HCEC 1CT (cell line): Measurements from ENCODE around the gene AP4E1.
"Not testable (repeated sequence)": the region's sequence is repeated elsewhere in the genome, so short reads cannot be mapped to it uniquely, and the experiment has no call there.

ENCODE experiments used
- DNase-seq: peaks from one replicate; pipeline ENCODE4 v3.0.0-alpha.2; 2017

AP4E1 gene

DNA sequence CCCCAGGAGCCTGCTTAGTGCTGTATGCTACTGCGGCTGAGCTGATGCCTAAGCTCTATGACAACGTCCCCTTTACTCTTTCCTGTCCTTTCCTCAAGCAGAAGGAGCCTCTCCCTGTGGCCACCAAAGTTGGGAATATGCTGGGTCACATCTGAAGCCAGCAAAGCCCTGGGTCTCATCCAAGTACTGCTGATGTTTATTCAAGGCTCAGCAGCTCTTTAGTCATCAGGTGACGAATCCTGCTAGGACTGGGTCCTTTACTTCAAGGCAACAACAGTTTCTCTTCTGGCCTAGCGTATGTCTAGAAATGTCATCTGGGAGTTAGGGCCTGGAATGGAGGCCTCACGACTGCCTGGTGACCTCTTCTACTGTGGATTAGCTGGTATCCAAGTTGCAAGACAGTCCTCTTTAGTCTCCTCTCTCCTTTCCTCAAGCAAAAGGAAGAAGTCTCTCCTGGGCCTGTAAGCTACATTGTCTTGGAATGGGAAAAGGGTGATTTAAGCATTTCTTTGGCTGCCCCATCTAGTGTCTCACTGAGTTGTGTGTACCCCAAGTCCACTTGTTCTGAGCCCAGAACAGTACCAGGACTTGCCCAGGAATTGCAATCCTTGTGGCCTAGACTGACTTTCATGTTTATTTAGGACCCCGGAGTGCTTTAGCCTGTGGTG is 122.3 kb downstream of the AP4E1 start:
- peak; percentile 86 for DNase-seq

DNA sequence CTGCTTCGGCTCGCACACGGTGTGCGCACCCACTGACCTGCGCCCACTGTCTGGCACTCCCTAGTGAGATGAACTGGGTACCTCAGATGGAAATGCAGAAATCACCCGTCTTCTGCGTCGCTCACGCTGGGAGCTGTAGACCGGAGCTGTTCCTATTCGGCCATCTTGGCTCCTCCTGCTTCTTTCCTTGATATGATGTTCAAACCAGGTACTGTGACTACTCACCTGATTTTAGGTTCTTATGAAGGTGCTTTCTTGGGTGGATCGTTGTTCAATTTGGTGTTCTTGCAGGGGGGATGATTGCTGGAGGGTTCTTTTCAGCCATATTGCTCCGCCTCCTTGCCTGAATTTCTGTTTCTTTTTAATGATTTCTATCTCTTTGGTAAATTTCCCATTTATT is 129.0 kb downstream of the AP4E1 start:
- not testable (repeated sequence) for DNase-seq

DNA sequence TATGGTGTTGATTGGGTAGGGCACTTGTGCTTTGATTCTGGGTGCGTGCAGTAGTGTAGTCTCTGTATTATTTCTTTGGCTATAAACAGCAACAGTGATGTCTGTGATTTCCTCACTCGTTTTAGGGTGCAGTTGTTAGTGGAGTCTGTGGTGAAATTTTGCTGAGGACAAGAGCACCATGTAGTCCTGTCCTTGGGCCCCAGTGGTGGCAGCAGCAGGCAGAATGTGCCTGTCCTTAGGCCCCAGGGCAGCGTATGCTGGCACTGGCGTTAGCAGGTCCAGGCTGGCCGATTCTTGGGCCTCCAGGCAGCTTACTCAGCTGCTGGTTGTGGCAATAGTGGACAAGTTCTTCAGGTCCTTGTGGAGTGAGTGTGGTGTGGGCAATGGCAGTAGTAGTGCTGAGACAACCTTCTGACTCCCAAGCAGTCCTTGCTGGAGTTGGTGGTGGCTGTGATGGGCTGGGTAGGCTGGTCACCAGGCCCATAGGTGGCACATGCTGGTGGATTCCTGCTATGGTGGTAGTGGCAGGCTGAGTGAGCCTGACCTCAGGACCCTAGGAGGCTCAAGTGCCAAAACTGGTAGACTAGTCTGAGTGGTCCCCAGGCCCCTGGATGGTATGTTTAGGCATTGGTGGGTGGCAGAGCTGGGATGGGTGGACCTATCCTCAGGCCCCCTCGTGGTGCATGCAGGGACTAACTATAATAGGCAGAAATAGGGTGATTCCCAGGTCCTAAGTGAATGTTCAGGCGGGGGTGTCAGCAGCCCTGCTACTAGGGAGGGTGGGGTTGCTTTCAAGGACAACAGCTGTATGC is 129.9 kb downstream of the AP4E1 start:
- DNase-seq = no peak

DNA sequence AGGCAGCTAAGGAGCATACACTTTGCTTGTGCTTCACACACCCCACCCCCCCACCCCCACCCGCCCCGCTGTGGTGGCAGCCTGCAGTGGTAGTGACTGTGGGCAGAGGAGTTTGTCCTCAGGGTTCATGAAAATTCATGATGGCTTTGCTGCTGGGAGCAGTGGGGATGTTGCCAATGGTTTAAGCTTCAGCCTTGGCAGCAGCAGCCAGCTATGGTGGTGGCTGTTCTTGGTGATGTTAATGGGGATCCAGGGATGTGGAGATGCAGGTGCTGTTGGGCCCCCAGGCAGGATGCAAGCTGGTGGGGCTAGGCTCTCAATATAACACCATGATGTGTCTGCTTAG is 130.5 kb downstream of the AP4E1 start:
- DNase-seq = no peak

DNA sequence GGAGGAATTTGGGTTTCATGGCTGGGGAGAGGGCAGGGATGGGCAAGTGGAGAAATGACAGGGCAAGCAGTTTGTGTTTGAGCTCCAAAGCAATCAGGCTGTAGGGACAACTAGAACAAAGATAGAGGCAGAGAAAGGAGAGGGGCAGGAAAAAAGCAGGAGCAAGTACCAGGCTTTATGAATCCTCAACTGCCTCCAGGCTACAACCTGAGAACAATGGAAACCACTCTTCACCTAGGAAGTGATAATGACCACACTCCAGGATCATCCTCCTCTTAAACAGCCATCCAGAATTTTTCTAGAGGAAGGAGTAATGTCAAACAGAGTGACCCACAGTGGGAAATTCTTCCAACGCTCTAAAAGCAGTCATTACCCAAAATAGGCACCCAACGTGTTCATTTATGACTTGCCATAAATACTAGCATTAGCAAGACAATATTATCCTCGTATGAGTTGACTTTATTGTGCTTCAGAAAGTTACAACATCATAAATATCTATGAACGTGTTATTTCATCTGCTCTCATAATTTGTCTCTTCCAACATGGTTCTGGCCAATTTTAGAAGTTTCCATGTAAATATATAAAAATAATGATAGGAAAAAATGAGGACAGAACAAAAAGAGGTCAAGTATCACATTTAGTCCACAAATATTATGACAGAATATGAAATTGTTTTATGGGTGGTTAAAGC is 135.7 kb downstream of the AP4E1 start:
- DNase-seq = no peak

DNA sequence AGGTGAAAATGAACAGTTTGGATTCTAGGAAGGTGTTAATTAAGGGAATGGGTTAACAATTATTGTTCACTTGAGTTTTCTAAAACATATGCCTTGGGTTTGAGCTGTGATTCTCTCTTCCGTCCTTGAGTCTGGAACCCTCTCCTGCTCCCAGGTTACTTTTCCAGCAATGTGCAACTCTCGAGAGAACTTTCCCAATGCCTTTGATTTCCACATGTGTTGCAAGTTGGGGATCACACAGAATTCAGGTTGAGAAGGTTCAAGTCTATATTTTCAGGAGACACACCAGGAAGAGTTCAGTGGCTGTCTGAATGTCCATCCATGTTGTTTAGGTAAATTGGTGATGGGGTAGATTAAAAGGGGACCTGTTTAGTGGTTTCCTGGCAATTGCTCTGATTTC is 137.5 kb downstream of the AP4E1 start:
- no peak for DNase-seq

DNA sequence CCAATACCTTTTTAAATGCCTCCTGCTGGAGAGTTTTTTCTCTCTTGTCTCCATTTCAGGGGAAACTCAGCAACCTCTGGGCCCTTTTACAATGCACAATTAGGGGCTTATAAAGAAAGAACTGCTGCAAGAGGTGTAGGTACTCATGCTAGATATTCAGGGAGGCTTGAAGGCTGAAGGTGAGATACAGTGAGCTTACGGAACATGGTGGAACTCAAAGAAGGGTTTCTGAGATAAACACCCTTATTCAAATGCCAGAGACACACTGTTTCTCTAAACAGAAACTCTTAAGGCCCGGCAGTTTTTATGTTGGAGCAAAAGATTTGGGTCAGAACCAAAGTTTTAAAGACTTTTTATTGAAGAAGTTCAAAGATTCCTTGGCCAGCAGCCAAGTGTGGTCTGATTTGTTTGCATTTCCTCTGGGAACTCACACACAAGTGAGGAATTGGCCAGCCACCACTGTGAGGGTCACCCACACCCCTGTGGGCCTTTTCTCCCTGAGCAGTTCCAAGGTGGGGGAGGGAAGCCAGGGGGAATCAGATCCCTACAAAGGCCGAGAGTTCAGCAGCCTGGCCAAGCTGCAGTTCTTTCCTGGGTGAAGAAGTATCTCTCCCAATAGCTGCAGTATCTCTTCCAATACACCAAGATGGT is 138.4 kb downstream of the AP4E1 start:
- no peak for DNase-seq

DNA sequence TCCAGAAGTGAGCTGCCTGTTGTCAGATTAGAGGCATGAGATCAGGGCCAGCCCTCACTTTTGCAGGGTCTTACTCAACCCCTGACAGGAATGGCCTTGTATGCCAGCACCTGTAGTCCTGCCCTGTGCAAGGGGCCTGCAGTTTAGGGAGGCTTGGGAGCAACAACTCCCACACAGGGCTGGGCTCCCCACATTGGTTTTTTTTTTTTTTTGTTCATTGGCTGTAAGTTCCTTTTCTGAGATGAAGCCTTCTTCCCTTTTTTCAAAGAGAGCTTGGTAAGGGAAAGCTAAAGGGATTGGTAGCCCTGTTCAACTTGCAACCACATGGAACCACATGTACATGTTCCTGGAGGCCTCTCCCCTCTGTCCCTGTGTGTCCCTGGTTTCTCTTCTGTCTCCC is 139.8 kb downstream of the AP4E1 start:
- no peak for DNase-seq

DNA sequence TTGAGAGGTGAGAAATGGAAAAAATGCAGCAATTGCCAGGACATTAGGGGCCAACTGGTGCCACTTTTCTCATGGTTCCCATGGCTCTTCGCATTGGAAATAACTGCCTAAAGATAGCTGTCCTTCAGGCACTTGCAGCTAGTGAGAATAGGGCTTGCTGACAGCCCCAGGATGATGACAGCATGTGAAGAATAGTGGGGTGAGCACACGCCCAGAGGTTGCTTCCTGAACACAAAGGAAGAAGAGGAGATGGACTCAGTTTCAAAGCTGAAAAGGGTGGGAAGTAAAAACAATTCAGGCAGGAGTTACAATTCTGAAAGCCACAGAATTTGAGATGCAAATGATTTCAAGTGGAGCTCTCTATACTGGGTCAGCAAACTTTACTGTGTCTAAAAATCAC is 140.6 kb downstream of the AP4E1 start:
- no peak for DNase-seq

DNA sequence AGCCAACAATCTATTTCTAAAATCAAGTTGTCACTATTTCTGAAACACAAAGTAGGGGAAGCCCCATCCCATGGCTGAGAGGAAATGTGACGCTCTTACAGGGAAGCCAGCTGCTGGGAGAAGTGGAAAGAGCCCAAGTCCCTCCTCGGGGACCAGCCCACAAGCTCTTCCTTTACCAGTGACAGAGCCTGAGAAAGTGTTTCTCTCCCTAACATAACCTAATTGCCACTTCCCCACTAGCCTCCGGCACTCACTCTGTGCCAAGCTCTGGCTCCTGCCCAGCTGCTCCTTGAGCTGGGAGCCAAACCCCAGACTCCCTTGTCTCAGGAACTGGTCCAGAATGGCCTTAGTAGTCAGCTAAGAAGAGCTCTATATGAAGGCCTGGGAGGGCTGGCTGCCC is 143.3 kb downstream of the AP4E1 start:
- no peak for DNase-seq

DNA sequence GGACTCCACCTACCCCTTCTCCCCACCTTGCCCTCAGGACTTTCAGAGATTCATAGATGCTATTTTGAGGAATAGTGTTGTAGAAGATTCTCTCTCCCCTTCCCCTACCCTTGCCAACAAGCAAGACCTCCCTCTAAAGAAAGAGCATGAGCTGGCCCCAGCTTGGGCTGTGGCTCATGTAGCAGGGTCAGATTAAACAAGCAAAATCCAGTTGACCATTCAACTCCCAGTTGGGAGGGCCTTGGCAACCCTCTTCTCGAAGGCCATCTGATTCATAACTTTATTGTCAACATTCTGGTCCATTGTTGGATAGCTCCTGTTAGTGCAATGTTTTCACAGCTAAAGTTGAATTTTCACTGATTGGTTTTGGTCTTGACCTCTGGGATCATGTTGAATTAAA is 145.1 kb downstream of the AP4E1 start:
- no peak for DNase-seq

DNA sequence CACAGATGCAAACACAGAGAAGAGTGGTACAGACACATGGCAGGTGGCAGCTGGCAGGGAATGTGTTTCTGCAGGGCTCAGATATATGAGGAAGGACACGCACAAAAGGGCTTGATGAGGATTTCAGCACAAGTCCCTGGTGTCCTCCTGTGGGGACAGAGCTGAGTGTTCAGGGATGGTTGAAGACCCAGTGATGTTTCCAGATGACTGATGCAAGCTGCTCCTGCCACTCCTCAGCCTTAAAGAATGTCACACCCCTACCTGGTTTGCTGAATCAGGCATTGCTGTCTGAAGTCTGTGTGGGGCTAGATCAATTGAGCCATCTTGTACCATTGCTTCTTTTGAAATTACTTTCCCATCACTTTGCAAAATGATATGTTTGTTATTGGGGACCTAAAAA is 146.1 kb downstream of the AP4E1 start:
- DNase-seq = no peak
